ENCODE measurements around the gene CD83.

The CD83 gene

DNA sequence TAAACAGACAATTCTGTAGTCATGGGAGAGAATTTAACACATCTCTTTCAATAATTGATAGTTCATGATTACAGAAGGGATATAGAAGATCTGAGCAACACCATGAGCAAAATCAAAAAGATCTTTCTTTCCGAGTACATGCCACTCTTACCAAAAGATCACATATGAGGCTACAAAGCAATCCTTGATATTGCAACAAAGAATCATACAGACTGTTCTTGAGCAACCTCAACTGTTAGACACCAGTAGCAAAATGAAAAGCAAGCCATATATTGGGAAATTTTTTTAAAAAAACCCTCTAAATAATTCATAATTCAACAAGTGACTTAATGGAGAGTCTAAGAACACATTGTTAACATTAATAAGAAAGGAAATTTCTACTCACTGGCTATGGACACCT is 3.6 kb upstream of the CD83 start:
- no peak for TF ChIP-seq CTCF (IDR thresholded peaks at IDR 0.05; ENCODE audit: low read depth, low read length)
- H3K4me3 ChIP-seq (ENCODE audit: low read depth, low read length): no peak overlapping the region

- H3K4me3 ChIP-seq (ENCODE audit: low read depth, low read length): peak overlapping the region; percentile 72
- TF ChIP-seq CTCF (IDR thresholded peaks at IDR 0.05; ENCODE audit: low read depth, low read length): no peak
These were observed 493 bp downstream of the CD83 start for GRCh38 chr6:14118091-14118439.

GRCh38 chr6:14118446-14118845 is 874 bp downstream of the CD83 start:
- no peak overlapping the region; the same call in 1 of the 2 replicates for H3K4me3 ChIP-seq (ENCODE audit: low read depth, low read length)
- no peak for TF ChIP-seq CTCF (IDR thresholded peaks at IDR 0.05; ENCODE audit: low read depth, low read length)

- H3K4me3 ChIP-seq (ENCODE audit: low read depth, low read length): no peak overlapping the region
- no peak for TF ChIP-seq CTCF (IDR thresholded peaks at IDR 0.05; ENCODE audit: low read depth, low read length)
These were observed 2.2 kb downstream of the CD83 start for GRCh38 chr6:14119784-14120183.

DNA sequence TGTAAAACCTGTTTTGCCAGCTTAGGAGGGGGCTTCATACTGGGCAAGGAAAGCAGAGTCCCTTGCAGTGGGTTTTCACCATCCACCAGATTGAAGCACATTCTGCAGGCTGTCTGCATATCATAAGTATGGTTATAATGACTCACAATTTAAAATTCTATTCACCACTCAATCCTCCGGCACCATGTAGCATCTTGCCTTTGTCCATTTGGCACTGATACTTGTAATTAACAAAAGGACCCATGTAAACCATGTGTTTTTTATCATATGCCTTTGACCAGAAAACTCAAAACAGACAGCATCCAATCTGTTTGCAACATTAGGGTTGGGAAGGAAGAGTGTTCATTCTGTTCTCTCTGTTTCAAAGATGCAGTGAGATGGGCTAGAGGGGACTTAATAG is 3.0 kb downstream of the CD83 start:
- H3K4me3 ChIP-seq (ENCODE audit: low read depth, low read length): no peak overlapping the region
- TF ChIP-seq CTCF (IDR thresholded peaks at IDR 0.05; ENCODE audit: low read depth, low read length): no peak

GRCh38 chr6:14121936-14122344 is 4.4 kb downstream of the CD83 start:
- H3K4me3 ChIP-seq (ENCODE audit: low read depth, low read length): no peak overlapping the region
- TF ChIP-seq CTCF (IDR thresholded peaks at IDR 0.05; ENCODE audit: low read depth, low read length): no peak

DNA sequence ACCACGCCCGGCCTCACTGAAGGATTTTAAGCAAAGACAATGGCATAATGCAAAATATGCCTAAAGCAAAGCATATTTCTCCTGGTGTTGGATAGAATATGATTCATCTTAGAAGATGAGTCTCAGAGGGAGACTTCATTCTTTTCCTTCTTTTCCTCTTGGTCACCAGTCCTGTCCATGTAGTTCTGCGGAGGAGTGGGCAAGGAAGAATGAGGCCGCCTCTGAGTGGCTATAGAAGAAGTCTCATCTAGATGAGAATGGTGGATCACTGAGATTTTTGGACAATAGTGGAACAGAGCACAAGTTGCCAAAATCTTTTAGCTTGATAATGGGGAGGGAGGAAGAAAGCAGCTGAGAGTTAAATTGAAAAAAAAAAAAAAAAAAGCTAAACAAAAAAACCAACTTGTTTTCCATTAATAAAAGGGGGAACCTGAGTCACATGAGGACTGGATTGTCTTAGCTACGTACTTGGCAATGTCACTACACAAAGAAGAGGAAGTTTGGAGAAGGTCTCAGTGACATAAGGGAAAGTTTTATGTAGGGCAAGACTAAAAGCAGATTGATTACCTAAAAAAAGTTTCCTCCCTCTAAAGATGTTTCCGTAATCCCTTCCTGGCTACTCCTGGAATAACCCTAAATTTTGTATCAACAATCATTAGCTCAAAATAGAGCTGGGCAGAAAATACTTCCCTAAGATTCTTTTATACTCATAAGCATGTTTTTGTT is 6.0 kb downstream of the CD83 start:
- no peak overlapping the region for H3K4me3 ChIP-seq (ENCODE audit: low read depth, low read length)
- no peak for TF ChIP-seq CTCF (IDR thresholded peaks at IDR 0.05; ENCODE audit: low read depth, low read length)

All from WI38 (cell line).